Measurements from ENCODE around the gene MGME1. TPM values are rescaled to one million over a fixed set of nuclear protein-coding genes. Genes with fewer than 3 reads are reported as not detected.
A peak's percentile ranks its signal among the peaks of the same experiment; 100 is the strongest.

MGME1 gene
- total and polyA plus RNA-seq, 2 of the 13 experiments (the other 11 are each of a cell fraction or from before 2014, with no cell fraction given), result 36.7 to 66.6 TPM

GRCh38 chr20:17940224-17940971, 28.4 kb upstream of the MGME1 start (continued):
- TF ChIP-seq ZNF784 (CRISPR knock-in tag; IDR thresholded peaks at IDR 0.05; ENCODE audit: borderline replicate concordance) (no peak), FOXO4 (CRISPR knock-in tag; conservative IDR thresholded peaks at IDR 0.05) (no peak), ZNF503 (CRISPR knock-in tag; IDR thresholded peaks at IDR 0.05) (no peak), SOX5 (CRISPR knock-in tag; IDR thresholded peaks at IDR 0.05; ENCODE audit: borderline replicate concordance) (no peak), ZNF136 (CRISPR knock-in tag; IDR thresholded peaks at IDR 0.05; ENCODE audit: low read depth) (no peak), MATR3 (CRISPR knock-in tag; IDR thresholded peaks at IDR 0.05) (0 out of 2 replicates have a peak, but pooled peaks have one; percentile 22), ZNF343 (CRISPR knock-in tag; IDR thresholded peaks at IDR 0.05) (0 out of 2 replicates have a peak, but pooled peaks have one; percentile 25), ZNF577 (CRISPR knock-in tag; IDR thresholded peaks at IDR 0.05; ENCODE audit: borderline replicate concordance, low read depth) (no peak), PPARG (CRISPR knock-in tag; conservative IDR thresholded peaks at IDR 0.05) (no peak), NKX3-1 (CRISPR knock-in tag; IDR thresholded peaks at IDR 0.05) (no peak), TFDP1 (CRISPR knock-in tag; IDR thresholded peaks at IDR 0.05; ENCODE audit: borderline replicate concordance) (no peak), TOE1 (CRISPR knock-in tag; IDR thresholded peaks at IDR 0.05) (no peak), NFYB (CRISPR knock-in tag; IDR thresholded peaks at IDR 0.05) (peak; percentile 29), ZNF446 (CRISPR knock-in tag; IDR thresholded peaks at IDR 0.05) (no peak), TEAD2 (CRISPR knock-in tag; IDR thresholded peaks at IDR 0.05) (0 out of 2 replicates have a peak, but pooled peaks have one; percentile 75), ZNF383 (CRISPR knock-in tag; IDR thresholded peaks at IDR 0.05; ENCODE audit: borderline replicate concordance) (peak; percentile 58; the same call in 1 of the 2 replicates), ZNF891 (CRISPR knock-in tag; IDR thresholded peaks at IDR 0.05) (0 out of 2 replicates have a peak, but pooled peaks have one; percentile 74), RBM22 (optimal IDR thresholded peaks at IDR 0.05; ENCODE audit: low read length) (peak; percentile 99), PAF1 (CRISPR knock-in tag; IDR thresholded peaks at IDR 0.05) (peak; percentile 96), ZNF598 (CRISPR knock-in tag; IDR thresholded peaks at IDR 0.05; ENCODE audit: borderline replicate concordance) (peak; percentile 44; the same call in 1 of the 2 replicates), FOXK2 (IDR thresholded peaks at IDR 0.05) (no peak), ZNF572 (CRISPR knock-in tag; IDR thresholded peaks at IDR 0.05) (no peak), ARNT (IDR thresholded peaks at IDR 0.05) (no peak), EEA1 (CRISPR knock-in tag; IDR thresholded peaks at IDR 0.05; ENCODE audit: borderline replicate concordance) (no peak), KMT2A (CRISPR knock-in tag; IDR thresholded peaks at IDR 0.05) (0 out of 2 replicates have a peak, but pooled peaks have one; percentile 3), NCOA5 (CRISPR knock-in tag; IDR thresholded peaks at IDR 0.05) (peak; percentile 76; the same call in 1 of the 2 replicates), ISX (CRISPR knock-in tag; conservative IDR thresholded peaks at IDR 0.05) (no peak)

Data from HepG2 (cell line).